Endothelial cell of umbilical vein (primary cell): ENCODE measurements around the gene FMNL1. TPM values are rescaled to one million over a fixed set of nuclear protein-coding genes. Genes with fewer than 3 reads are reported as not detected.

Source experiments
- BruUV-seq: library from RNA; stranded (reverse); fragments of 400-500 nt; replicated peaks from 2 replicates; lab custom pipeline; 2021; lab: Mats Ljungman, UMichigan
- CTCF ChIA-PET: fragments of 300-600, 350-600 bp; sonication (Branson Sonifier 250); formaldehyde crosslinking; loops from one replicate; lab custom pipeline; 2021; ENCODE audit warnings: antibody characterized with exemption, inconsistent platforms; lab: Charles Lee
- POLR2A ChIA-PET: fragments of 300-600, 350-600 bp; sonication (Branson Sonifier 250); formaldehyde crosslinking; loops from one replicate; lab custom pipeline; 2021; ENCODE audit warnings: antibody characterized with exemption, inconsistent platforms; lab: Charles Lee
- DNase-seq: peaks from one replicate; pipeline ENCODE4 v3.0.0-alpha.2; 2011; ENCODE audit warnings: low read depth, low spot score
- FAIRE-seq: peaks from 2 replicates; lab custom pipeline; 2011; peaks lifted over from hg19 to GRCh38; lab: Jason Lieb, UNC
- H2AFZ ChIP-seq: 2 replicates; pipeline ENCODE4 v1.6.0; 2012; ENCODE audit warnings: low read depth, low read length, control low read depth, inconsistent platforms
- H3K27ac ChIP-seq: 2 replicates; pipeline ENCODE4 v1.5.1; 2011; ENCODE audit warnings: low read depth, mild to moderate bottlenecking, control low read depth, low read length, moderate library complexity; ENCODE audit not compliant: insufficient read depth
- H3K27me3 ChIP-seq, 2 experiments: 2 replicates each; pipeline versions ENCODE4 v1.6.0 to v1.6.1; 2011; ENCODE audit warnings: low read length in 2 of 2, mixed read lengths in 1 of 2; ENCODE audit not compliant: control insufficient read depth in 2 of 2, insufficient read depth in 2 of 2
- H3K36me3 ChIP-seq, 2 experiments: 2 replicates in 1 of 2; 3 replicates in 1 of 2; pipeline ENCODE4 v1.5.1; 2011; ENCODE audit warnings: low read length in 2 of 2, mild to moderate bottlenecking in 1 of 2, moderate library complexity in 1 of 2; ENCODE audit not compliant: control insufficient read depth in 2 of 2, insufficient read depth in 2 of 2; ENCODE audit errors: extremely low read depth in 1 of 2
- H3K4me1 ChIP-seq: 3 replicates; pipeline ENCODE4 v1.5.1; 2011; ENCODE audit warnings: mild to moderate bottlenecking, low read length; ENCODE audit not compliant: control insufficient read depth, insufficient read depth; ENCODE audit errors: extremely low read depth
- H3K4me2 ChIP-seq: 2 replicates; pipeline ENCODE4 v1.6.1; 2011; ENCODE audit warnings: low read length, control low read depth, mixed read lengths; ENCODE audit not compliant: insufficient read depth
- H3K4me3 ChIP-seq, 3 experiments: fragments of 200-600 bp in 1 of 3; sonication (generic), shearing (Covaris generic) in 1 of 3; replicated peaks in 1 of 3; 2 replicates each; pipeline ENCODE4 v1.5.1; 2011 to 2016; ENCODE audit warnings: control low read depth in 3 of 3, low read length in 3 of 3, mild to moderate bottlenecking in 2 of 3, inconsistent platforms in 1 of 3, low read depth in 1 of 3, moderate library complexity in 1 of 3; ENCODE audit not compliant: insufficient read depth in 1 of 3
- H3K79me2 ChIP-seq: 2 replicates; pipeline ENCODE4 v1.6.0; 2012; ENCODE audit warnings: low read length, inconsistent platforms; ENCODE audit not compliant: control insufficient read depth, insufficient read depth
- H3K9ac ChIP-seq: replicated peaks from 2 replicates; pipeline ENCODE3; 2011; ENCODE audit warnings: low read length, control low read depth; ENCODE audit not compliant: insufficient read depth; ENCODE audit errors: extremely low read depth
- H3K9me1 ChIP-seq: replicated peaks from 3 replicates; pipeline ENCODE4 v1.6.0; 2011; ENCODE audit warnings: mild to moderate bottlenecking, low read length; ENCODE audit not compliant: control insufficient read depth, insufficient read depth; ENCODE audit errors: extremely low read depth
- H3K9me3 ChIP-seq: replicated peaks from 2 replicates; pipeline ENCODE4 v1.5.1; 2012; ENCODE audit warnings: low read length, inconsistent platforms; ENCODE audit not compliant: control insufficient read depth, insufficient read depth
- H4K20me1 ChIP-seq: replicated peaks from 2 replicates; pipeline ENCODE3; 2011; ENCODE audit warnings: mild to moderate bottlenecking, low read length; ENCODE audit not compliant: control insufficient read depth, insufficient read depth; ENCODE audit errors: extremely low read depth
- CTCF ChIP-seq, 2 donors: IDR thresholded peaks; 1 replicate in 1 of 2; 2 replicates in 1 of 2; pipeline ENCODE4 v1.5.1; 2011; ENCODE audit warnings: low read length in 2 of 2, mild to moderate bottlenecking in 2 of 2, moderate library complexity in 2 of 2, control low read depth in 1 of 2, inconsistent platforms in 1 of 2, low read depth in 1 of 2; ENCODE audit not compliant: insufficient read depth in 1 of 2; ENCODE audit errors: extremely low read depth in 1 of 2
- EZH2 ChIP-seq: IDR thresholded peaks from 2 replicates; pipeline ENCODE4 v1.6.1; 2012; ENCODE audit warnings: borderline replicate concordance, low read depth, mild to moderate bottlenecking, moderate library complexity, low read length, inconsistent platforms; ENCODE audit not compliant: severe bottlenecking
- FOS ChIP-seq: IDR thresholded peaks from 2 replicates; pipeline ENCODE4 v1.6.1; 2011; ENCODE audit warnings: mild to moderate bottlenecking, low read length, moderate library complexity, borderline replicate concordance; ENCODE audit not compliant: insufficient read depth
- GATA2 ChIP-seq: IDR thresholded peaks from 2 replicates; pipeline ENCODE4 v1.7.0; 2011; ENCODE audit warnings: low read depth, mild to moderate bottlenecking, moderate library complexity, mixed read lengths, low read length; ENCODE audit not compliant: insufficient read length, insufficient read depth
- JUN ChIP-seq: IDR thresholded peaks from 2 replicates; pipeline ENCODE4 v1.6.1; 2011; ENCODE audit warnings: borderline replicate concordance, low read depth; ENCODE audit not compliant: insufficient read length, insufficient read depth
- POLR2A ChIP-seq: IDR thresholded peaks from 2 replicates; pipeline ENCODE4 v1.6.1; 2012; ENCODE audit warnings: low read depth, mild to moderate bottlenecking, control low read depth, low read length
- POLR2AphosphoS5 ChIP-seq: IDR thresholded peaks from 2 replicates; pipeline ENCODE4 v1.6.1; 2012; ENCODE audit warnings: low read depth, mild to moderate bottlenecking, control low read depth, low read length, moderate library complexity; ENCODE audit not compliant: insufficient read depth
- dilution Hi-C: fragments of 300-500 bp; cut with MboI; formaldehyde crosslinking; loops from one replicate; pipeline ENCODE4 v1.15.0; 2019; ENCODE audit warnings: low sequenced_read_pairs; ENCODE audit not compliant: extremely low pct_ligation_motif_present
- intact Hi-C: fragments of 100-400 bp; cut with micrococcal nuclease; formaldehyde crosslinking; loops from one replicate; pipeline ENCODE4 v1.10.0; 2022
- polyA plus RNA-seq, 4 experiments: library from polyadenylated mRNA; depleted of rRNA in 3 of 4; stranded (reverse) in 3 of 4; unstranded in 1 of 4; fragments of >200 nt; gene quantifications; 2 replicates each; pipeline versions ENCODE4 v1.2.1 to v1.2.3, GENCODE V29; 2011 to 2012; ENCODE audit warnings: missing spikeins in 1 of 4
- total RNA-seq: library from RNA; stranded (reverse); gene quantifications from 2 replicates; pipeline ENCODE4 v1.2.3, GENCODE V29; 2021
- TF ChIP-seq, protein P1 (sequence below): IDR thresholded peaks from 2 replicates; pipeline ENCODE4 v1.6.1; 2011; ENCODE audit not compliant: insufficient read depth, insufficient read length

Gene FMNL1
- total and polyA plus RNA-seq, 2 donors (not counting 3 experiments of a cell fraction or from before 2014, with no cell fraction given): 0.95 to 1.6 TPM

- POLR2A ChIA-PET: no interaction called here
- dilution Hi-C loops (no loop called here), intact Hi-C loops (no loop called here)
- Histone ChIP-seq H4K20me1 (no peaks in the 10 kb centered on the region), H2AFZ (no peak overlapping the region), H3K9ac (no peak overlapping the region), H3K4me2 (no peak overlapping the region), H3K79me2 (no peaks in the 10 kb centered on the region), H3K36me3 (peaks cover 2 to 35% of the 10 kb centered on the region in 2 experiments), H3K4me3 (no peak overlapping the region), H3K27me3 (no peaks in the 10 kb centered on the region), H3K9me1 (no peaks in the 10 kb centered on the region), H3K27ac (no peak overlapping the region), H3K9me3 (no peaks in the 10 kb centered on the region), H3K4me1 (no peaks in the 10 kb centered on the region)
- FAIRE-seq: no peak
- no TSS peak for BruUV-seq
- CTCF ChIA-PET: interaction anchor here (0.7 to 1.4 kb wide), 4 partner anchors 13 to 128 kb away, joined by 3 to 4 read pairs (median 4); partner anchors contain the start of gene ACBD4
- DNase-seq: no peak
- TF ChIP-seq GATA2: no peak
- TF ChIP-seq CTCF (IDR thresholded peaks at IDR 0.05; ENCODE audit: extremely low read depth in 1 of 2, insufficient read depth in 1 of 2, low read depth in 1 of 2, low read length in 2 of 2): no peak
- TF ChIP-seq FOS: no peak
- no peak for TF ChIP-seq POLR2A
- no peak for TF ChIP-seq POLR2AphosphoS5
- TF ChIP-seq JUN: no peak
These were observed 41.8 kb downstream of the FMNL1 start for GRCh38 chr17:45263477-45263860.

DNA sequence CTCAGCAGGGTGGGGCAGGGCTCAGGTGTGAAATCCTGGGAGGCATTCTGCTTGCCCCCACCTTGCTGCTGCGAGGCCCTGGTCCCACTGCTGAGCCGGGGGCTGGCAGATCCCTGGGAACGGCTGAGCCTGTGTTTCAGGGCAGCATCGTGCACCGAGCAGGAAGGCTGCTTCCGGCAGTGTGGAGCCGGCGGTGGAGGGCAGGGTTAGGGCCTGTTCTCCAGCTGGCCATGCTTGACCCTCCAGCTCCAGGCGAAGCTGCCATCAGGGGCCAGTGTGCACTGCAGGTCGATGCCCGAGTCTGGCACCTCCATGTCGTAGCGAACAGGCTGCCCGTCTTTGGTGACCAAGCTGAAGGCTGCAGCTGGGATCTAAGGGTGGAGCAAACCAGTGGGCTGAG lies 42.7 kb downstream of the FMNL1 start:
- Histone ChIP-seq H3K4me2 (no peak overlapping the region), H3K79me2 (no peaks in the 10 kb centered on the region), H3K9me3 (no peaks in the 10 kb centered on the region), H3K27ac (no peak overlapping the region), H3K36me3 (peaks cover 4 to 43% of the 10 kb centered on the region in 2 experiments), H3K4me1 (no peaks in the 10 kb centered on the region), H3K27me3 (no peaks in the 10 kb centered on the region), H3K4me3 (no peak overlapping the region), H4K20me1 (no peaks in the 10 kb centered on the region), H3K9me1 (no peaks in the 10 kb centered on the region), H2AFZ (no peak overlapping the region), H3K9ac (no peak overlapping the region)
- dilution Hi-C loops (no loop called here), intact Hi-C loops (no loop called here)
- CTCF ChIA-PET: no interaction called here
- POLR2A ChIA-PET: no interaction called here
- no peak for TF ChIP-seq CTCF (IDR thresholded peaks at IDR 0.05; ENCODE audit: extremely low read depth in 1 of 2, insufficient read depth in 1 of 2, low read depth in 1 of 2, low read length in 2 of 2)
- no peak for TF ChIP-seq POLR2A
- no peak for TF ChIP-seq GATA2
- TF ChIP-seq, protein P1, sequence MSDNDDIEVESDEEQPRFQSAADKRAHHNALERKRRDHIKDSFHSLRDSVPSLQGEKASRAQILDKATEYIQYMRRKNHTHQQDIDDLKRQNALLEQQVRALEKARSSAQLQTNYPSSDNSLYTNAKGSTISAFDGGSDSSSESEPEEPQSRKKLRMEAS: no peak
- no peak for TF ChIP-seq EZH2
- no peak for TF ChIP-seq POLR2AphosphoS5
- BruUV-seq: no TSS peak
- FAIRE-seq (no peak), DNase-seq (no peak)
